ENCODE data around the gene DIO1. TPM values are rescaled to one million over a fixed set of nuclear protein-coding genes. Genes with fewer than 3 reads are reported as not detected.

The DIO1 gene
- polyA plus RNA-seq, 3 donors, result 5.4 to 7.1 (median 7.1) TPM

DNA sequence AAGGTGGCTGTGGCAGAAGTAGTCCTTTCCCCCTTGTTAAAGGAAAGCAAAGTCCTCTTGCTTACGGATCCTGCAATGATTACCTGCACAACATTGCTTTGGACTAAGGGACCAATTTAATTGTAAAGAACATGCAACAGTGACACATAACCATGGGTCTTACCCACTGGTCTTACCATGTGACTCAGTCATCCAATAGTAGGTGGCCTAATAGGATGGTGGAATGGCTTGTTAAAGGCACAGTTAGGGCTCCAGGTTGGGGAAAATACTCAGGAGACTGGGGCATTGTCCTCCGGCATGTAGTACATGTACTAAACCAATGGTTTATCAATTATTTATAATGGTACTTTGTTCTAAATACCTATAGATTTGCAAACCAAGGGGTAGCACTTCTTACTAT, 2.3 kb upstream of the DIO1 start:
- no peak for DNase-seq

DNA sequence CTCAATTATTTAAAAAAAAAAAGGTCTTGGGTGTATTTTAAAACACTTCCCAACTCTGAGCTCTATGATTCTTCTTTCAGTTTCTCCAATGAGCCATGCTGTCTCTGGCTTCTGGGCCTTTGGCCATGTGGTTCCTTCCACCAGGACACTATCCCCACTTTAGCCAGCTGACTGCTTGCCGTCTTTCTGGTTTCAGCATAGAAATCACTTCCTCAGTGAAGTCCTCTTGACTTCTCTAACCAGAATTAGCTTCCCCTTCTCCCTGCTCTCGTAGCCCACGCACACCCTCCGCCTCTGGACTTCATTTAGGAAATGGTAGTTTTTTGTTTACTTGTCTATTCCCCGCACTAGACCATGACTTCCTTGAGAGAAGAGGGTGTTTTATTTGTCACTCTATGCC, 1.1 kb upstream of the DIO1 start:
- DNase-seq, result no peak

DNA sequence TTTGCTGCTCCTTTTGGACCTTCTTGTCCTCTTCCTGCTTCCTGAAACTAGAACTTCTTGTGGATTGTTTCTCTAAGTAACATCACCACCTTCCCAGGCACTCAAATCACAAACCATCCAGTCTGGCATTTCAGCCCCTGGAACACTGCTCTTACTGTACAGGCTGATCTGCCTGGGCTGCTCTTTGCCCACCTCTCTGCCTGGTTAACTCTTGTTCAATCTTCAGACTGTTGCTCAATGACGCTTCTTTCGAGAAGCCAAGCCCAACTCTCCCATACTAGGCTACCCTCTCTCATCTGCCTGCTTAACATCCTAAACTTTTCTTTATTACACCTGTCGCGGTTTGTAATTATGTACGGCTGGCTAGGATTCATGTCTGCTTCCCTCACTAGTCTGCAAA, 657 bp downstream of the DIO1 start:
- DNase-seq, result no peak

DNA sequence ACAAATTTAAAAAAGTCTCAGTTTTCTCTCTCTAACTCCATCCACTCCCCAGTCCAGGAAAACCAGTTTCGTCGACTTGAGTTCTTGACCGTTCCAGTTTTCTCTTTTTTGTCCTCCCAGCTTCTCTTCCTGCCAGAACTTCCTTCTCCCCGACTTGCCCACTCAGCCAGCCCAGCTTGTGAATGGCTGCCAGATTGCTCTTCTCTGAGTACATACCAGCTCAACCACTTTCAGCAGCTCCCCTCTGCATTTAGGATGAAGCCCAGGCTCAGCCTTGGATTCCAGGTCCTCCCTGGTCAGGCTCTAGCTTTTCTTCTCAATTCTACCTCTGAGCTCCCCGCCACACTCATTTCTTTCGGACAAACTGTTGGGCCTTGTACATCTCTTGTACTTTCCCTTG, 1.4 kb downstream of the DIO1 start:
- no peak for DNase-seq

DNA sequence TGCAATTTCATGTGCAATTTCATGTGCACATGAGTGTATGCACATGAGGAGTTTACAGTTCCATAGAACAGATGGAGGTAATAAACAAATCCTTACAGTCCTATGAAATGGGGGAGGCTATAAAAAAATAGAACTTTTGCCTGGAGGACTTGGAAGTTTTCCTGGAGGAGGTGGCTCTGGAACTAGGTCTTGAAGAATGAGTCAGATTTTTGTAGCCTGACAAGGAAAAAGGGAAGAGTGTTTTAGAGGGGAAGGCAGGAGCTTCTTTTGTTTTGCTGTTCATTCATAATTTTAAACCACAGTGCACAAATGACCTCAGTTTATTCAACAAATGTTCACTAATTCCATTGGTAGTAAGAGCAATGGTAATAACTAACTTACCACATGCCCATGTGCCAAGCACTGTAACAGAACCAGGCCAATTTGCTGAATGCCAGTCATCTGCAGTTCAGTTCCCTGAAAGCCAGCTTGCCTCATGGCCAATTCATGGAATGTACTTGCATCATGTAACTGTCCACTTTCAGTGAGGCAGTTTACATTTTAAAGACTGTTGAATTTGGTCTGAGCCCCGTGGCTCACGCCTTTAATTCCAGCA, 2.7 kb downstream of the DIO1 start:
- no peak for DNase-seq

DNA sequence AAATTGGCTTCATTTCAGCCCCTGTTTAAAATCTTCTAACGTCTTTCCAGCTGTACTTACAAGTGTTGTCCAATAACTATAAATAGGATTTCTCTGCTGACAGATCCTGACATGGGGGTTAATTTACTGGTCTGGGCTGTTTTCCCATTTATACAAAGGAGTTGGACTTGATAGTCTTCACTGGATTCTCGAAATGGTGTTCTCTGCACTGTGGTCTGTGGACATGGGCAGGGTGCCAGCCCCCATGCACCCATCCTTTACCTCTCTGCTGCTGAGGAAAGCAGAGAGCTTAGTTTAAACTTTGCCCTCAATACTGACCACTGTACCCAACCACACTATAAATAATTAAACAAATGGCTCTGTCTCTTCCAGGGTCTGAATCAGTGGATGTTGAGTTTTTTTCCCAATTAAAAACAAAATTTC, 5.2 kb downstream of the DIO1 start:
- peak; percentile 78 for DNase-seq

DNA sequence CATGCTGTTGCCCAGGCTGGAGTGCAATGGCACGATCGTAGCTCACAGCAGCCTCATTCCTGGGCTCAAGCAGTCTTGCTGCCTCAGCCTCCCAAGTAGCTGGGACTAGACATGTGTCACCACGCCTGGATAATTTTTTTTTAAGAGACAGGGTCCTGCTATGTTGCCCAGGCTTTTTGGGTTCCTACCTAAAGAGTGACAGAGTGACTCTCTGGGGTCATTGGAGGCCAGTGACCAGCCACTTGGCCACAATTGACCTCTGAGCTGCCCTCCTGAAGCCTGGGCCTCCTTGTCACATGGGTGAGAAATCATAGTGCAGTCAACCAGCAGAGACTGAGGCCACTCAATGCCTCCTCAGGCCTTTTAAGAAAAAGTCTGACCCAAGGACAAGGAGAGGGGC, 5.7 kb downstream of the DIO1 start:
- no peak for DNase-seq

DNA sequence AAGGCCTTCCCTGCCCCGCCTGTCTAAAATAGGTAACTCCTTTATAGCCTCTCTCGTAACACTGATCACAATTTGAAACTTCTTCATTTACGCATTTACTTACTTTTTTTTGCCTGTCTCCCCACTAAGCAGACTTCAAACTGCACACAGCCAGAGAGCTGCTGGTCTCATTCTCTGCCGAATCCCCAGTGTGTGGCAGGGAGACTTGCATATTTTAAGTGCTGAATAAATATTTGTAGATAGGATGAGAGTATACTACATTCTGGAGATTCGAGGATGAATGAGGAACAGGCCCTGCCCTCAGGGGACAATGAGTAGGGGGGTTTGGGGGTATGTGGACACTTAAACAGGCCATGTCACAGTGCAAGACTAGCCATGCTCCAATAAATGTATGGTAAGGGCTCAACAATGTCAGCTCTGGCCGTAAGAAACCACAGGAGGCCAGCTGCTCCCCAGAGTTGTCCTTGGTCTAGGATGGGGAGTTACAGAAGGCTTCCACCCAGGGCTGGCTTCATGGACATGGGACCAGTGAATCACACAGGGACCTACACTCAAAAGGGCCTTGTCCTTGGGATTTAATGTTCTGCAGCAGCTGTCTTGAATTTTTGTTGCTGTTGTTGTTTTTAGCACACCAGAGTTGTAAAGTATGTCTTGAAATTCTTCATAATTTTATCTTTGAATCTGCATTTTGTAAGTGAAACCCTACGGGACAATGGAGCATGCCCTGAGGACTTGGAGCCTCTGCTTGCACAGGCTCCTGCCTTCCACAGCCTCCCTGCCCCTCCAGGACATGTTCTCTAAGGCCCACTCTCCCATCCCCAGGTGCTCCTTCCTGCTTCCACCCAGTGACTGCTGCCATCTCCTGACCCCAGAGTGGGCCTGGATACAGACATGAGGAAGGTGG, 8.5 kb downstream of the DIO1 start:
- no peak for DNase-seq

DNA sequence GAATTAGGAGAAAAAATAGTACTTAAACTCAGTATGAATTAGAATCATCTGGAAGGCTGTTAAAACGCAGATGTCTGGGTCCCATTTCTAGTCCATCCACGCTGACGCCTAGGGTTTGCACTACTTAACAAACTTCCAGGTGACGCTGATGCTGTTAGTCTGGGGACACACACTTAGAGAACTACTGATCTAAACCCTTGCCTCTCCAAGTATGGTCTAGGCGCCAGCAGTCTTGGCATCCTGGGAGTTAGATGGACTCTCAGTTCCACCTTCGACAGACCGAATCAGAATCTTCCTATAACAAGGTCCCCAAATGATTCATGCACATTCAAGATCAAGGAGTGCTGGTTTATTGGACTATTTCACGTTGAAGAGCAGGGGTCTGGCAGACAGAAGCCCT, 11.5 kb downstream of the DIO1 start:
- no peak for DNase-seq

DNA sequence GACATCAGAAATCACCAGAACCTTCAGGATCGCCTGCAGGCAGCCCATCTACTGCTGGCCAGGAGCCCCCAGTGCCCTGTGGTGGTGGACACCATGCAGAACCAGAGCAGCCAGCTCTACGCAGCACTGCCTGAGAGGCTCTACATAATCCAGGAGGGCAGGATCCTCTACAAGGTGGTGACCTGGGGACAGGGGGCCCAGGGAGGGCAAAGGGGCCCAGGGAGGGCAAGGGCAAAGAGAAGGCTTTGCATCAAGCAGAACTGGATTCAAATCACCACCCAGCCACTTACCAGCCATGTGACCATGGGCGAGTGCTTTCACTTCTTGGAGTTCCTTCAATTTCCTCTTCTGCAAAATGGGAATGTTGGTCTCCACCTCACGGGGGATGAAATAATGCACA, 12.1 kb downstream of the DIO1 start:
- DNase-seq, result no peak

DNA sequence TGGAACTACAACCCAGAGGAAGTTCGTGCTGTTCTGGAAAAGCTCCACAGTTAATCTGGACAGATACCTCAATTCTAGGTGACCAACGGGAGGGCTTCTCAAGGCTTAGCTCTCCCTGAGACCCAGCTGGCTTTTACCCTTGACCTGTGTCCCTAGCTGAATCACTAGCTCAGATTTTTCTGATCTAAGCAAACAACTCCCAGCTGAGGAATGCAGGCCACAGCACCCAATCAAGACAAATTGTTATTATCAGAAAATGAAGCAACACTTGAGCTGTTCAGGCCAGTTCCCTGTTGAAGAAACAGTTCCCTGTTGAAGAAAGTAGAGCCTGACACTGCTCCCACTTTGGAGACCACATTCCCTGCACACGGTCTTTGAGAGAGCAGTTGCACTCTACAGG, 16.0 kb downstream of the DIO1 start:
- no peak for DNase-seq

DNA sequence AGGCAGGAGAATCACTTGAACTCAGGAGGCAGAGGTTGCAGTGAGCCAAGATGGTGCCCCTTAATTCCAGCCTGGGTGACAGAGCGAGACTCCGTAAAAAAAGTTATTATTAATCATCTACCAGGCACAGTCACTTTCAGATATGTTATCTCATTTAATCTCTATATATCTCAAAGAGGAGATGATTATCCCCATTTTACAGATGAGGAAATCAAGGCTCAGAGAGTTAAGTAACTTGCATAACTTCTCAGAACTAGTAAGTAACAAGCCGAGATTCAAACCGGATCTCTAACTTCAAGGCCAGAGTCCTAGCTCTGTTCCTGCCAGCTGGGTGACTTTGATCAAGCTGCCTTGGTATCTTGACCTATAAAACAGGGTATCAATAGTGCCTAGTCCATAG, 17.5 kb downstream of the DIO1 start:
- DNase-seq, result no peak

DNA sequence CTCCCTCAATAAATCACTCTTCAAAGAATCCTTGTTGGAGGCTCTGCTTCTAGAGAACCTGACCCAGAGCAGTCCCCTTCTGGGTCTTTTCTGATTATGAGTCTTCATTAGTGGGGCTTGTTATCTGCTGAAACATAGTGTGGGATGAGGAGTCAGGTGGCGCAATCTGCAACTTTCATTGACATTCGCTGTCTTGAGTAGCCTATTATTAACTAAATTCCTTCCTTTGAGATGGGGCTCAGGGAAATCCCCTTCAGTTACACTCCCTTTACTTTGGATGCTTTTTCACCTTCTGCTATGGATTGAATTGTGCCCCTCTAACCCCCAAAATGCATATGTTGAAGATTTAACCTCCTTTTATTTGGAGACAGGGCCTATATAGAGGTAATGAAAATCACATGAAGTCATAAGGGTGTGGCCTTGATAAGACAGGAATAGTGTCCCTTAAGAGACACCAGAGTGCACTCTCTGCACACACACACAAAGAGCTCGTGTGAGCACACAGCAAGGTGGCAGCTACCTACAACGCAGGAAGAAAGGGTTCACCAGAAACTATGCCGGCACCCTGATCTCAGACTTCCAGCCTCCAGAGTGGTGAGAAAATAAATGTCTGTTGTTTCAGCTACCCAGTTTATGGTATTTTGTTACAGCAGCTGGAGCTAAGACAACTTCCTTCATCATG, 19.5 kb downstream of the DIO1 start:
- no peak for DNase-seq

DNA sequence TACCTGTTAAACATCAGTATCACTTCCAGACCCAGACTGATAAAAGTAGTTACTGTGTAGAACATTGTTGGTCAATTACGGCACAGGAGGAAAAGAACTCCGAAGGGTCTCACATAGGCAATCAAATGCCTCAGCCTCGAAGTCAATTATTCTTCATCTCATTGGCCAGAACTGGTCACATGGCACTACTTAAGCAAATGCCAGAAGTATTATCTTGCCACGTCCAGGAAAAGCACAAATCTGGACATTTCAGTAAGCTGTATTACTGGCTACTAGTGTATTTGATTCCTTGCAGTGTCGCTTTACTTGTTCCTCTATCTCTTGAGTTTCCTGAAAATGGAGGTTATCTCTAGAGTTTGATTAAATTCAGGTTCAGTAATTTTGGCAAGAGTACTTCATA, 24.4 kb downstream of the DIO1 start:
- DNase-seq, result no peak

DNA sequence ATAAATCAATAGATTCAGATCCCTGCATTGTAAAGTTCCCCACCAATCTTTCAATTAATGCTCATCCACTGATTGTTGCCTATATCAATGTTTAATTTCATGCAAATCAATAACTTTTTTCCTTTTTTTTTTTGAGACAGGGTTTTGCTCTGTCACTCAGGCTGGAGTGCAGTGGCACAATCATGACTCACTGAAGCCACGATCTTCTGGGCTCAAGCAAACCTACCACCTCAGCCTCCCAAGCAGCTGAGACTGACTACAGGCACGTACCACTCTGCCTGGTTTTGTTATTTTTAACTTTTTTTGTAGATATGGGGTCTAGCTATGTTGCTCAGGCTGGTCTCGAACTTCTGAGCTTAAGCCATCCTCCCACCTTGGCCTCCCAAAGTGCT, 25.7 kb downstream of the DIO1 start:
- DNase-seq, result no peak

DNA sequence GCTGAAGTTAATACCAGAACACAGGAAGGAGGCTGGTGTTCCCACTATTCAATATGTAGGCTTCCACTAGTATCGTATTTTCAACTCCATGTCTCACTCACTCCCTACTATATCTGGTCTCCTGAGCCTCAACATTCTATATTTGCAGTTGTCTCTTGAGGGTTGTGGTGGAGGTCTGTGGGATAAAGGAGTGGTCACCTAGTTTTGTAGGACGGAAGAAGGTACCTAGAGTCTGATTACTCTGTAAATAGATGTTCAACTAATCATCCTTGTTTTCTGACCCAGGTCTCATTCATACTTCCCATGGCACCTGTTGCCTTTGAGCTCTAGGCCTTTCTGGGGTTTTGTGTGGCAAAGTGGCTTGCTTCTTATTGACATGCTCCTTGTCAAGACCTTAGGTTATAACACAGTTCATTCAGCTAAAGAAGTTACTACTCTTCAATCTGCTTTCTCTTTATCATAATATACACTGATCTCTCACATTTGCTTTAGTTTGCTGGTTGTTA, 33.4 kb downstream of the DIO1 start:
- no peak for DNase-seq

DNA sequence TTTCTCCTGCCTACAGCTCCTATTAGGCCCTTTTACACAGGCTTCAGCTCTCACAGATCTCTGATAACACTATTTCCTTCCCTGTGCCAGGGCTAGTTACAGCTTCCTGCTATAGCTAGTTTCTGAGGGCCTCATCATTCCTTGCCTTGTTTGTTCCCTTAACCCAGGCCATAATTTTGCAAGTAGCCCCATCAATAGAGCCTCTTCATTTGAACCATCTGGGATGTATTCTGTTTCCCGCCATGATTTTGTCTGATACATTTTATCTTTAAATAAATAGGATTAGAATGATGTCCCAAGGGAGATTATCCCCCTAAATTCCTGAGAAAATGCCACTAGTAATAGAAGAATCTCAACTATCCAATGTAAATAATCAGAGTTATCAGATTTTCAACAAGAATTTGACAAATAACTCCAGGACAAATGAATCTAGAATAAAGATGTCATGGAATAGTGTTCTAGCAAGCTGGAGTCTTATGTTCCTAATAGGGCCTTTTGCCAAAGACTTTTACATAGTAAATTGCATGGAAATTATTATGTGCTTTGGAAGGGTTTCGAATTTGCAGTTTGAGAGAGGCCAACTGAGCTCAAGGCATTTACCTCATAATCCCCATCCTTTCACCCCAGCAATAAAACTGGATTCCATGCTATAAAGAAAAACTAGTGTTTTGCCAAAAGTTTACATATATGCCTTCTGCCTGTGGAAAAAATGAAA, 35.4 kb downstream of the DIO1 start:
- peak; percentile 54 for DNase-seq

DNA sequence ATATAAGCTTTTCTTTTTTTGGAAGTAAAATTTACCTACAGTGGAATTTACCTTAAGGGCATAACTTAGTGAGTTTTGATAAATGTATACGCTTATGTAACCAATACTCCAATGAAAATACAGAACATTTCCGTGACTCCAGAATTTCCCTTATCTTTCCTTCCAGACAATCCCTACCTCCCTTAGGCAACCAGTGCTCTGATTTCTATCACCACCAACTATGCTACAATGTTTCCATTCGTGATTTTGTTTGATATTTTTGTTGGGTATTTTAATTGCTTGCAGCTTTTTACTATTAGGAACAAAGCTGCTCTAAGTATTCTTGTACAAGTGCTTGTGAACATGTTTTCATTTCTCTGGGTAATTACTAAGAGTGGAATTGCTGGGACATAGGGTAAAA, 36.9 kb downstream of the DIO1 start:
- no peak for DNase-seq

DNA sequence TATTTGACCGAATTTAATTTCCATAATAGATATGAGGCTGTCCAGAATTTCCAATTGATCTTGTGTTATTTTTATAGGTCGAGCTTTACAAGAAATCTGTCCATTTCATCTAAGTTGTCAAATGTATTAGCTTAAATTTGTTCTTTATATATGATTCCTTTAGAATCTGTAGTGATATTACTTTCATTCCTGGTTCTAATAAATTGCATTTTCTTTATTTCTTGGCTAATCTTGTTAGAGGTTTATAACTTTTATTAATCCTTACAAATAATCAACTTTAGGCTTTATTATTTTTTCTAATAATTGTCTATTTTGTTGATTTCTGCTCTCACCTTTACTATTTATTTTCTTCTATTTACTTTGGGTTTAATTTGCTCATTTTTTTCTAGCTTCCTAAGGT, 37.5 kb downstream of the DIO1 start:
- no peak for DNase-seq

DNA sequence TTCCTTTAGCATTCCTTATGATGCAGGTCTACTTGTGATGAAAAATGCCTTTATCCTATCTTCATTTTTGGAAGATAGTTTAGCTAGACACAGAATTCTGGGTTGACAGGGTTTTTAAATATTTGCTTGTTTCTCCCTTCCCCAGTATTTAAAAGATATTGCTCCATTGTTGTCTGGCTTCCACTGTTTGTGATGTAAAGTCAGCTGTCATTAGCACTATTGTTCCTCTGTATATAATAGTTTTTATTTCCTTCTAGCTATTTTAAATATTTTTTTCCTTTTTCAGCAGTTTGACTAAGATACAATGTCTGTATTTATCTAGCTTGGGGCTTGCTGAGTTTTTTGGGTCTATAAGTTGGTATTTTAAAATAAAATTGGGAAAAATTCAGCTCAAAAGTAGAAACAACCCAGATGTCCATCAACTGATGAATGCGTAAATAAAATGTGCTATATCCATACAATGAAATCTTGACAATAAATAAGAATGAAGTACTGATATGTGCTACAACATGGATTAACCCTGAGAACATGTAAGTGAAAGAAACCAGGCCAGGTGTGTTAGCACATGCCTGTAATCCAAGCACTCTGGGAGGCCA, 40.3 kb downstream of the DIO1 start:
- no peak for DNase-seq

DNA sequence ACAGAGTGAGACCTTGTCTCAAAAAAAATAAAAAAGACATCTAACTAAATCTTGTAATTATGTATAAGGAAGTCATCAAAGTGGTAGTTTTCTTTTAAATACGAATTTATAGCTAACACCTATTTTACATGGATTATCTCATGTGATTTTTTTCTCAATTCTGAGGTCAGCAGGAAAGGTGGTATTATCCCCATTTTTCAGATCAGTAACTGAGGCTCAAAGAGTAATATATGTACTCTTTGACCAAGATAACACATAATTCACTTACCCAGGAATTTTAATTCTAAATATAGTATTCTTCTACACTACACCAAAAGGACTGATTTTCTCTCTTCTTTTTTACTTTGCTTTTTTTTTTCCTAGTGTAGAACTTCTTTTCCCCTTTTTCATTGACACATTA, 42.4 kb downstream of the DIO1 start:
- DNase-seq, result no peak

Measured in renal pelvis (tissue), 4 donors.